HG03565 (cell line): ENCODE results near the gene CDON.
"Not testable (repeated sequence)": the region's sequence is repeated elsewhere in the genome, so short reads cannot be mapped to it uniquely, and the experiment has no call there.

Source experiments
- ATAC-seq: cut with Tn5 transposase; IDR thresholded peaks from one replicate; pipeline ENCODE4 v1.9.1; 2021; ENCODE audit warnings: mild to moderate bottlenecking, moderate library complexity; ENCODE audit not compliant: unreplicated experiment

CDON gene

DNA sequence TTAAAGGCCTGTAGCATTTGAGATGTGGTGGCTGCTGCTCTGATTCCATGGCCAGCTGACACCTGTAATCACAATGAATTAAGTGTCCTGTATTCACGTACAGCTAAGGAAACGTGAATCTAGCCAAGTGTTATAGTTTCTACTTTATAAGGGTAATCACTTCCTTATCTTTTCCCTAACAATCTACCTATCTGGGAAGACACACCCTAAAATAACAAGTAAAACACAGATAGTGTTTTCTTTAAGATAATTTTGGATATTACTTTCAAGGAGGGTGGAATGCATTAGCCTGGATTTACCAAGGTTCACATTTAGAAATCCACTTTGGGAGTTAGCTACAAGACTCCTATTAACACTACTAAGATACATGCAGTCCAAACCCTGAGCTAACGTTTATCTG is 11.5 kb downstream of the CDON start:
- no peak for ATAC-seq

DNA sequence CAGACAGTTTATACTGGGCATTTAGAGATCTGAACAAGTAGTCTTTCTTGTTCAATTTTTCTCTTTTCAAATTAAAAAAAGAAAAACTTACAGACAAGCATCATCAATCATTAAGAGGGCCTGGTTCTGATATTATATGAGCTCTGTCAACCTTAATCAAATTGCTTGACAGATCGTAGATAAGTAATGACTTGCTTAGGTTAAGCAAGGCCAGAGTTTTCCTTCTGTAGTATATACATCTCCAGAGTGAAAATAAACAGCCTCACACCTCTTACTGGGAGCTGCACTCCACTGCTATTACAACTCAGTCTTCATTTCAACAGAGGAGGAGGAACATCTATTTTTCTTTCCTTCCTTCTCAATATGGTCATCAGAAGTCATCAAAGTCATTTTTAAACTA is 13.5 kb downstream of the CDON start:
- ATAC-seq: no peak

DNA sequence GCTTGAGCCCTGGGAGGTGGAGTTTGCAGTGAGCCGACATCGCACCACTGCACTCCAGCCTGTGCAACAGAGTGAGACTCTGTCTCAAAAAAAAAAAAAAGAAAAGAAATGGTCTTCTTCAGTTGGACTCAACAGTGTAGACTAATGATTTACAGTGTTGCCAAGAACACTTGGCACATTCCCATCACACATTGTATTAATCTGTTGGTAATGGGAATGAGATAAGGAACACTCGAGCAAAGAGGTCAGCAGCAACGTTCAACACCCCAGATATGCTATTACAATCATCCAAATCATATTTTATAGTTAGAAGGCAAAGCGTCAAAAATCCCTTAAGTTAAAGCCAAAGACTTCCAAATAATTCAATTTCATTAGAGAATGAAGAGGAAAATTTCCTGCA is 14.5 kb downstream of the CDON start:
- ATAC-seq: no peak

DNA sequence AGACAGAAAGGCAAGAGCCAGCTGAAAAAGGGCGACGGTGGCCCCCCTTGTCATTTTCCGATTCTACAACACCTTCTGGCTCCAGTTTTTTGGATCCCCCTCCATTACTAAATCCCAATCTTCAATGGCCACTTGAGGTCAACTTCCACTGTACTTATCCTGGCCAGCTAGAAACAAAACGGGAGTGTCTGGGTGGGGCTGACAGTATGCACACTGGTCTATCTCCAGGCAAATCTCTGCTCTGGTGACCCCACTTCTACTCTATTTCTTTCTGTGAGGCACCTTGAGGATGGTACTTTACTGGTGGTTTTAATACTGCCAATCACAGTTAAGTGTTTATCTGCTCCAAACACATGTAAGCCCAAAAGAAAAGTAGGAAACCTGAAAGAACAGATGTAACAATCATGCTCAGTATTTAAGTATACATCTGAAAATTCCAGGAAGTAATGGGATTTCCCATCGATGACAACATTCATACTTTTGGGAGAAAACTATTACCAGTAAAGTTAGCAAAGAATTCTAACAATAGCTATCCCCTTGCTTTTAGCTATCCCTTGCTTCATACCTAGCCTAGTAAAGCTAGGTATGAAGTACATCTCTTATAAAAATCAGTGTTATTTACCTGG is 16.0 kb downstream of the CDON start:
- no peak for ATAC-seq

DNA sequence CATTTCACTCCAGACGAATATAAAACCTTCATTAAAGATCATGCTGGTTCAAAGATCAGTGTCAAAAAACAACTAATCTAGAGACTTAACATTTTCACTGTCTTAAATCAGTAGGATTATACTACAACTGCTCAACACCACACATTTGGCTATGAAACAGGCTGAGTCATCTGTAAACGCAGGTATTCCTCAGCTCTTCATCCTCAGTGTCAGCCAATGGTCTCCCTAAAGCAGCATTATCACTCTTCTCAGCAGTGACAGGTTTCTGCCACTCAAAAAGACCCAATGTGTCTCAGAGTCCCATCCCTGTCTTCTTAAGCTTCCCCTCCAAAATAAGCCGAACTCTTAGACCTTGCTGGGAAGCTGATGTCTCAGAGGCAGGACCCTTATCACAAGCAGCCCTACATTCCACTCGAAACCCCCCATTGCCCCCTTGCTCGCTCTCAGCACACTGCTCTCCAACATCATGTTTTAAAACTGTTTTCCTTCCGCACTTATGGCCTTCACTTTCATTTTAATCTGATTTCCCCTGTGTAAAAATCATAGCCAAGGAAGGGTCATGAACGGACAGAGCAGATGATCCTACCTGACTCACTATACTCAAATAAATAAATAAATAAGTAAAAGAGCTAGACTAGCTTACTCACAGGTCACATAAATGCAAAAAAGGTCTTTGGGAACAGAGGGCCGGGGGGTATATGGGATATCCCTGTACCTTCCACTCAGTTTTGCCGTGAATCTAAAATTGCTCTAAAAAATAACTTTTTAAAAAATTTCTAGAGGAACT is 23.0 kb downstream of the CDON start:
- no peak for ATAC-seq

DNA sequence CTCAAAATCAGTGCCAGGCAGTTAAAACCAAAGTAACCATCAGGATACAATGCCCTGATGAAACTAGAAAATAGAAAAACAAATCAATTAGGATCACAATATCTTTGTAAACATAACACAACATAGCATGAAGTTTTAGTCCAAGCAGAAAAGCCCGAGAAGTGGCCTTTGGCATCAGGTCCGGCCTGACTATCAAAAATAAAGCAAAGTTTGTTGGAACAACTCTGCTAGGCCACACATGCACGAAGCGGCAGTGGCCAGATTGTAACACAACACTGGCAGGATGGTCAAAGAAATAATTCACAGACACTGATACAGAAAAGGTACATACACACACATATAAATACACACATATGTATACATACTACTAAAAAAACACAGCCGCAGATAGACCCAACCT is 26.9 kb downstream of the CDON start:
- no peak for ATAC-seq

DNA sequence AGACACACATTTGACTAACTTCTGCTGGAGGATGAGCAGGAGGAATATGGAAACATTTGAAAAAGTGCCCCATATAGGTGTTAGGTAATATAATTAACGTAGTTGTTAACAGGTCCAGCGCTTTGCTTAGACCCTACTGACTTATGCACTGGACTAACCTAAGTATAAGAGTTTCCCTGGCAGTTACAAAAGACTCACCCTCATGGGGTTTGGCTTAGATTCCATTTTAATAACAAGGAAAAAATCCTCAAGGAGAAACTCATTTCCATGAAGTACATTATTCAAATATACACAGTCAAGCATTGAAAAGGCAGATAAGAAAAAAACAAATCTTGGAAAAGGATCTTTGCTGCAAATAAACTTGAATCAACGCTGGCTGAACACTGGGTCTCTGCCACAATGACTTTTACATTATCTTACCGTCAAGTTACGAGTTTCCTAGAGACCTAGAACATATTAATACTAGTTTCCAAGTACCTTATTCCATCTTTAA is 27.7 kb downstream of the CDON start:
- ATAC-seq: no peak

DNA sequence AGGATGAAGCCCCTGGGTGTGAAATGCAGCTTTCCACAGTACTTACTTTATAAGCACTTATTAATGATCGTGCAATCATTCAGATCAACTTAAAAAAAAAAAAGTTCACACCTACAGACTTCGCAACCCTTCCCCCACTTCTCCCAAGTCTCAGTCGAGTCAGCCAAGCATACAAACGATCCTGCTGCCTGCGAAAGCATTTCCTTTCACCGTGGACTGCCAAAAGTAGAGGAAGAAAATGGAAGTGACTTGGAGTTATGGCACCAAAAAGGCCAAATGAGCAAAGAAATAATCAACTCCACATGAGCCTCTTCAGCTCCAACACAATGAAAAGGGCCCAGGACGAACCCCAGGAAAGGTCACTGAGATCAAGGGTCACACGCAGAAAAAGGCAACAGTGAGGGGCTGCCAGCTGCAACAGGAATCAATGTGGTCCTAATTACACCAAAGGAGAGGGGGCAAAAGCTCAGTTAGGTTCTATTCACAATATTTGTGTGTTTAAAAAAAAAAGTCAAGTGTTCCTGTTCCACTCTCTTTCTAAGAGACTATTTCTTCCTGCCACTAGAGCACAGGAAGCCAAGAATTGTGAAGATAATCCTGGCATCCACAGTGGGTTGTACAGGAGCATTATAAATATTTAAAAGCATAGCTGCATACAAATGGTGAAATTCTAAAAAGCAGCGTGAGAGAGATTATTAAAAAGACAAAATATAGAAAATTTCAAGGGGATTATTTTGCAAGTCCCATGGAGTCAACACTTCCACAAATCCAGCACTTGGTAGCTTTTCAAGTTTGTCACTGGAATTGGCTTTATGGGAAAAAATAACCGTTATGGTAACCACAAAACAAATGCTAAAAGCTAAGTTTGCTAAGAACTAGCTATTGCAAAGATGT is 28.4 kb downstream of the CDON start:
- ATAC-seq: no peak

DNA sequence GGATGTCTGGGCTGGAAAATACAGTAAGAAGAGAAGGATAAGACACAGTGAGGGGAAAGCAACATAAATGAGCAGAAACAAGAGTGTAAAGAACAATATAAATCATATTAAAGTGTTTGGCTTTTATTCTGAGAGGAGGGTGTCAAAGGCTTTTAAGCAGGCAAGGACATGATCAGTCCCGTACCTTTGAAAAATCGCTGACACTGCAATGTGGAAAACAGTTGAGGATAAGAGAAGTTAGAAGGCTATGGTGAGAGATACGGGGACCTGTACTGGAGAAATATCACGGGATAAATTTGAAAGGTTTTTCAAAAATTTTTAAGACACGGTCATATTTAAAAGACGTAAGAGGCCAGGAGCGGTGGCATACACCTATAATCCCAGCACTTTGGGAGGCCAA is 30.3 kb downstream of the CDON start:
- no peak for ATAC-seq

DNA sequence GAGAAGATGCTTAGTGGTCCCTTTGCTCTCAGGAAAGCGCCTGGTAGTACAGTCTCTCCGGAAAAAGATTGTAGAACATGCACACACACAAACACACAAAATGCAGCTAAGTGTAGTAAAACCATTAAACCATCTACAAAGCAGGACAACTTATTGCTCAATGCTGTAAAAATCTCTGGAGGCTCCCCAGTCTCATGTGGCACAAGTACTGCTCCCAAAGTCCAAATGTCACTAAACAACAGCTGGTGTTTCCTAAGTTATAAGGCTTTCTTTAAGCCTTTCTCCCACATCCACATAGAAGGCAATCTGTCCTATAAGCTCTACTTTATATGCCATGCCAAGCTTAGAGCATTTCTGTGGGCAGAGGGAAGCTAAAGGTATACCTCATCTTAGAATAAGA is 32.9 kb downstream of the CDON start:
- no peak for ATAC-seq

DNA sequence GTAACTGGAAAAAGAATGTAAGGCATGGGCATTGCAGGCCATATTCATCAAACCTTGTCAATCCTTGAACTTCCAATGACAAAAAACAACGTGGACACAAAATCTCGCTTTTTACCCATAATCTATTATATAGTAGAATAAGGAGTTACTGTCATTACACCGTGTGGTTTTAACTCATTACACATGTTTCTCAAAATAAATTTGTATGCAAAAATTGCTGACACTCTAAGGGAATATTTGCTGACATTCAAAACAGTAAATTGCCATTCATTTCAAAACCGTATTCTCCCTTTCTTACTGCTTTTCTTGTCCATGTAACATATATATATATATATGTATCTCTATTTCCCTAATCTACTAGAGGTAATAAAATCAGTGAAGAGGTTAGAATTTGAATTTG is 33.4 kb downstream of the CDON start:
- ATAC-seq: no peak

DNA sequence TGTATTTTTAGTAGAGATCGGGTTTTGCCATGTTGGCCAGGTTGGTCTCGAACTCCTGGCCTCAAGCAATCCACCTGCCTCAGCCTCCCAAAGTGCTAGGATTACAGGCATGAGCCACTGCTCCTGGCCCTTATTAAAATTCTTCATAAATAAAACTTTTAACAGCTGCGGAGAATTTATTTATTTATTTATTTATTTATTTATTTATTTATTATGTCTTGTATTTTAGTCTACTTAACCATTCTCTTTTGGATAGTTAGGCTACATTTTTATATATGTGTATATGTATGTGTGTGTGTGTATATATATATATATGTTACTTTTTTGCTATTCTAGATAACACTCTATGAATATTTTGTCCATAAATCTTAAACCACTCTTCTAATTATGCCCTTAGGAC is 34.1 kb downstream of the CDON start:
- not testable (repeated sequence) for ATAC-seq

DNA sequence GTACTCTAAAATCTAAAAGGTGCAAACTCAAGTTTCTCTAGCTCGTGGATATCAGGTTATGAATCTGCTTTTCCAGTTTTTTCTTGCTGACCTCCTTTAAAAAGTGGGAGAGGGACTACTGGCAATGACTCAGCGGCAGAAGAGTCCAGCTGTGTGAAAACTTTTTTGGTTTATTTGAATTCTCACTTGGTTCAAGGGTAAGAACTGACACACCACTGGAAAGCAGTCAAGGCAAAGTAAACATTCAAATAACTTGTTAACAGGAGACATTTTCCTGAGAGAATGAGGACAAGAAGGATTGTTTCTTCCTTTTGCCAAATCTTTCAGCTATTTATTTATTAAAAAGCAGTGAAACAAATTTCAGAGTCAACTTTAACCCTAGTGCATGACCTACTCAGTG is 36.1 kb downstream of the CDON start:
- no peak for ATAC-seq

DNA sequence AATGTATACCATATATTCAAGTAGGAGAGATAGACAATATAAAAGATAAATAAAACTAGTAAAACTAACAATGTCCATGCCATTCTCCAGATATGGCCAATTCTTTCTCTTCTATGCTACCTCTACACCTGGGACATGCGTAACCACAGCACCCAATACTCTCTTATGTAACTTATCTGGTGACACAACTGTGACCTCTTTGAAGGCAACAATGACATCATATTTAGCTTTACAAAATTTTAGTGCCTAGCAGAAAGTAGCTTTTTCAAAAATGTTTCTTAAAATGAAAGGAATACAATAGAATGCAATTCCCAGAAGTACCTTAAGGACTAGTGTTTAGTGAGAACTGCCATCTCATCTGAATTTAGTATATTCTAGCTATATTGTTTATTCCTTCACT is 36.8 kb downstream of the CDON start:
- no peak for ATAC-seq

DNA sequence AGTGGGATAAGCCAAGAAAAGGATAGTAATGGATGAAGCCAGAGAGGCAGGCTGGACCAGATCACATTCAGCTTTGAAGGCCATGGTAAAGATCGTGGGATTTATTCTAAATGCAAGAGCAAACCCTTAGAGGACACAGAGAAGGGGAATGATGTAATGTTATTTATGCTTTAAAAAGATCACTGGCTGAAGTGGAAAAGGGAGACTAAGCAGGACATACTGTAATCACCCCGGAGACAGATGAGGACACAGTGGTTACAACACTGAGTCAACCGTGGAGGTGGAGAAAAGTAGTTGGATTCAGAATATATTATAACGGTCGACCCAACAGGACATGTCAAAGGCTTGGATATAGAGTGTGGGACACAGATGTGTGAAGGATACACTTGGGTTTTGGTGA is 38.5 kb downstream of the CDON start:
- no peak for ATAC-seq

DNA sequence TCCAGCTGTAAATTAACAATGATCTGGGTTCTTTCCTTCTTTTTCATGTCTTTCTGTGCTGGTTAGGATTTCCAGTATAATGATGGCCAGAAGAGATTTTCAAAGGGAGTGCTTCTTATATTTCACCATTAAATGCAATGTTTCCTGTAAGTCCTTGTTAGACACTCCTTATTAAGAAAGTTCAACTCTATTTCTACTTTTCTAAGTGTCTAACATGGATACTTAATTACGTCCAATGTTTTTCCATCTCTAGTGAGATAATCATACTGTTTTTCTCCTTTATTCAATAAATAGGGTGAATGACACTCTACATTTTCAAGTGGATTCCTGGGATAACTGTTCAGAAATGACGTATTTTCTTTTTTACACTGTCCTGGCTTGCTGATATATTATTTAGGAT is 49.8 kb downstream of the CDON start:
- ATAC-seq: no peak

DNA sequence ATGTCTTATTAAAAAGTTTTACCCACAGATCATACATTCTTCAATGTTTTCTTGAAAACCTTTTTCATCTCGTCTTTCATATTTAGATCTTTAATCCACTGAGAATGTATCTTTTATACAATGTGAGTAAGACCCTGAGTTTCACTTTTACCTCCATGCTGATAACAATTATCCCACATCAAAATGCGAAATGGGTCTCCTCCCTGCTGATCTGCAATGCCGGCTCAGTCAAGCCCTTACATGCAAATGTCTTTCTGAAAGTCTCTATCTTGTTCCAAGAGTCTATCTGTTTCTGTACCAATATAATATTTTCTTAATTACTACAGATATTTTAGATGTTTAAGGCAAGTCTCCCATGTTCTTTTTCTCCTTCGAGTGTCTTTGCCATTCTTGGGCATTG is 50.9 kb downstream of the CDON start:
- ATAC-seq: no peak

DNA sequence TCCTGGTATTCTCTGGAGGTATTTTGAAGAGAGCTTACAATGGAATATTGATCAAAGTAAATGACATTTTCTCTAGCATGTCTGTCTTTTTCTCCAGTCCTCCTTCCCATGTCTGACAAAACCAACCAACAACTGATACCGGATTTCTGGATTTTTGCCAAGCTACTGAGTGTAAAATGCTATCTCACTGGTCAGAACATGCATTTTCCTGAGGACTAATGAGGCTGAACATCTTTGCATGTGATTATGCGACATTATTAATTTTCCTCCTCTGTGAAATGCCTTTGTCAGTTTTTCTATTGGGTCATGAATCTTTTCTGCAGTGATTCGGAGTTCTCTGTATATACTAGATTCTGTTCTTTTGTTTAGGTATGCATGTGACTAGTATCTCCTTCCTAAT is 51.4 kb downstream of the CDON start:
- ATAC-seq: no peak

DNA sequence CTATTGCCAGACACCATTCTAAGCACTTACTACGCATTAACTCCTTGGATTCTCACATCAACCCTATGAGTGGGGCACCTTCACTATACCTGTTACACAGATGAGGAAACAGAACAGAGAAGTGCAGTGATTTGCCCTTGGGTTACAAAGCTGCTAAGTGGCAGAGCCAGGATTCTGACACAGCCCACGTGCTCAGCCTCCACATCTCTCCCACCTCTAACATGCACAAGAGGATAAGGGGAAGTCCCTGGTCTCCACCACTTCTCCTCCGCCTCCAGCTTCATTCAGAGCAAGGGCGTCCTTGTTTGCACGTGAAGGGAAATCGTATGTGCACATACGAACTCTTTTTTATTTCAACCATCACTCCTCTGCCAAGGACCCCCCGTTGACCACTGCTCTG is 53.7 kb downstream of the CDON start:
- no peak for ATAC-seq

DNA sequence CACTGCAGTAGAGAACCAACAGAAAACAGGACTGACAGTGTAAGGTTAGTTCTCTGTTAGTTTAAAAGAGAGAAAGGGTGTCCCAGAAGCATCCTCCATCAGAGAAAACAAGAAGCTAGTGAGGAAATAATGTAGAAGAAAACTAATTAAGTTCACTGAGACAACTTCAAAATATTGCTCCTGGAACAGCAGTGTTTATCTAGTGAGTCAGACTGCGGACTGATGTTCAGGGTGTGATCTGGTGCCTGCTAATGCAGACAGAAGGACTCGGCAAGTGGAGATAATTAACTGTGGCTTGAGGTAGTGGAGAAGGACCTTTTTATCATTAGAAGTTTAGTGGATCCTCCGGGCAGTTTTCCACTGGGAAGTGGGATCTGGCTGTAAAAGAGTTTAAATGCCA is 55.4 kb downstream of the CDON start:
- ATAC-seq: no peak

DNA sequence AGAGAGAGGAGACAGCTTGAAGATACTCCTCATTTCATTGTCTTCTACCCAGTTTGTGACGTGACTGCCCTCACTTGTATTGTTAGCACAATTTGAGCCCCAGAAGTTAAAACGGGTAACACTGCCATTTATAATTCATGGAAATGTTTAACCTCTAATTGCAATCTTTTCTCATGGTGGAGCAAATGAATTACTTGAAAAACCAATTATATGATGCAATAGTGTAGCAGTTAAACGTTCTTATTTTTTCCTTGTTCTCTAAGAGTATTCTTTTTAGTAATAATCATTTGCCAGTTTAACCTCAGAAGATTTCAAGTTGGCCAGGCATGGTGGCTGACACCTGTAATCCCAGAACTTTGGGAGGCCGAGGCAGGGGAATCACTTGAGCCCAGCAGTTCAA is 56.6 kb downstream of the CDON start:
- ATAC-seq: no peak

DNA sequence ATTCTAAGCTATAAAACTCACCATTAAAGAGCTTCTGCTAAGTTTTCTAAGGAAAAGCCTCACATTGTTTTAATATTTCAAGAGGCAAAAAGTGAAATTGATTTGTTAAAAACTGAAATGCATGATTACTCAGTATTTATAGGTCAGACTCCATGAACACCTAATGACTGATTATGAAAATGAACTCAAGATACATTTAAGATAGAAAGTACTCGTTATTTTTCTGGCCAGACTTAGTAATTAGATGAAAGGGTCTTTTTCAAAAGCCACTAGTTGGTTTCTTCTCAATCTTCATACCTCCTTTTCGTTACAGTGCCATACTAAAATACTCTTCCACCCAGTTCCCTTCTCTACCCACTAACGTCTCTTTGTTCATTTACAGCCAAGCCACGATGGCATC is 60.5 kb downstream of the CDON start:
- ATAC-seq: no peak
